T-cell (primary cell): Measurements from ENCODE around the gene AIRE. TPM values are rescaled to one million over a fixed set of nuclear protein-coding genes. Genes with fewer than 3 reads are reported as not detected.
"Not testable (repeated sequence)": the region's sequence is repeated elsewhere in the genome, so short reads cannot be mapped to it uniquely, and the experiment has no call there.

Source experiments
- ATAC-seq, 4 experiments: fragments of 200-7000 bp in 3 of 4; fragments of 150-1000 bp in 1 of 4; cut with Tn5 transposase; replicated peaks in 1 of 4; 1 replicate in 3 of 4; 2 replicates in 1 of 4; pipeline ENCODE4 v1.10.0; 2021; ENCODE audit warnings: moderate library complexity in 3 of 4, mild to moderate bottlenecking in 2 of 4, moderate number of reproducible peaks in 1 of 4
- CTCF ChIA-PET, 2 donors: fragments of 300-600 bp; sonication (Branson Sonifier 250); formaldehyde crosslinking; loops; one replicate each; lab custom pipeline; 2022; ENCODE audit warnings: antibody characterized with exemption in 2 of 2; lab: Charles Lee
- POLR2A ChIA-PET, 2 donors: fragments of 300-600 bp; sonication (Branson Sonifier 250); formaldehyde crosslinking; loops; one replicate each; lab custom pipeline; 2022; ENCODE audit warnings: antibody characterized with exemption in 2 of 2; lab: Charles Lee
- DNase-seq, 35 experiments: peaks; one replicate each; pipeline versions ENCODE4 v3.0.0 to v3.0.0-alpha.2; 2013 to 2023
- H3K27ac ChIP-seq: one replicate; pipeline ENCODE4 v1.5.1; 2013; ENCODE audit warnings: low read length
- H3K27me3 ChIP-seq, 2 experiments: replicated peaks in 1 of 2; 1 replicate in 1 of 2; 2 replicates in 1 of 2; pipeline versions ENCODE4 v1.6.1 to v1.7.0; 2013; ENCODE audit warnings: low read length in 1 of 2, mixed read lengths in 1 of 2; ENCODE audit not compliant: control insufficient read depth in 2 of 2, insufficient read depth in 2 of 2; ENCODE audit errors: extremely low read depth in 1 of 2
- H3K36me3 ChIP-seq, 2 donors: 1 replicate in 1 of 2; 2 replicates in 1 of 2; pipeline versions ENCODE4 v1.6.1 to v1.7.0; 2013; ENCODE audit warnings: low read length in 1 of 2; ENCODE audit not compliant: control insufficient read depth in 2 of 2, insufficient read depth in 1 of 2; ENCODE audit errors: extremely low read depth in 1 of 2
- H3K4me1 ChIP-seq, 2 experiments: 1 replicate in 1 of 2; 2 replicates in 1 of 2; pipeline versions ENCODE4 v1.6.1 to v1.7.0; 2013; ENCODE audit warnings: low read length in 2 of 2, mixed read lengths in 1 of 2; ENCODE audit not compliant: insufficient read depth in 2 of 2, control insufficient read depth in 1 of 2; ENCODE audit errors: extremely low read depth in 1 of 2
- H3K4me3 ChIP-seq, 2 donors: 1 replicate in 1 of 2; 2 replicates in 1 of 2; pipeline versions ENCODE4 v1.5.1 to v1.7.0; 2013; ENCODE audit warnings: mild to moderate bottlenecking in 2 of 2, low read length in 1 of 2, moderate library complexity in 1 of 2; ENCODE audit not compliant: control insufficient read depth in 1 of 2; ENCODE audit errors: extremely low read depth in 1 of 2
- H3K9me3 ChIP-seq: 2 replicates; pipeline ENCODE4 v1.7.0; 2013
- H3K27ac Mint-ChIP-seq, 2 donors: one replicate each; pipeline ENCODE4 v1.8.0; 2020 to 2021; ENCODE audit warnings: mild to moderate bottlenecking in 2 of 2, mixed read lengths in 2 of 2
- H3K27me3 Mint-ChIP-seq, 2 donors: one replicate each; pipeline ENCODE4 v1.8.0; 2021 to 2022; ENCODE audit warnings: mixed read lengths in 2 of 2
- H3K36me3 Mint-ChIP-seq: one replicate; pipeline ENCODE4 v1.8.0; 2021; ENCODE audit warnings: mixed read lengths
- H3K4me1 Mint-ChIP-seq, 3 donors: one replicate each; pipeline ENCODE4 v1.8.0; 2020 to 2022; ENCODE audit warnings: mixed read lengths in 3 of 3, mild to moderate bottlenecking in 1 of 3
- H3K4me3 Mint-ChIP-seq, 3 donors: one replicate each; pipeline ENCODE4 v1.8.0; 2020 to 2022; ENCODE audit warnings: mild to moderate bottlenecking in 3 of 3, mixed read lengths in 3 of 3, moderate library complexity in 3 of 3
- H3K9me3 Mint-ChIP-seq, 3 donors: one replicate each; pipeline ENCODE4 v1.8.0; 2020 to 2022; ENCODE audit warnings: mixed read lengths in 3 of 3
- WGBS: methylation state at CpG from one replicate; pipeline ENCODE4 v1.1.5; 2013; ENCODE audit warnings: missing lambda C conversion rate; ENCODE audit not compliant: insufficient coverage; 5-methylcytosine and 5-hydroxymethylcytosine counted together
- total RNA-seq, 35 experiments: library from RNA in 6 of 35; stranded (reverse) in 6 of 35; fragments of 120-200 nt in 1 of 35; gene quantifications; one replicate each; pipeline versions ENCODE4 v1.2.1 to v1.2.4 and lab custom pipeline; 2013 to 2026

AIRE gene
- total RNA-seq, 5 donors from 2014 or later (not counting 1 experiment from before 2014, with no cell fraction given), result 0.10 to 1.2 (median 0.47) TPM; not detected in 1

DNA sequence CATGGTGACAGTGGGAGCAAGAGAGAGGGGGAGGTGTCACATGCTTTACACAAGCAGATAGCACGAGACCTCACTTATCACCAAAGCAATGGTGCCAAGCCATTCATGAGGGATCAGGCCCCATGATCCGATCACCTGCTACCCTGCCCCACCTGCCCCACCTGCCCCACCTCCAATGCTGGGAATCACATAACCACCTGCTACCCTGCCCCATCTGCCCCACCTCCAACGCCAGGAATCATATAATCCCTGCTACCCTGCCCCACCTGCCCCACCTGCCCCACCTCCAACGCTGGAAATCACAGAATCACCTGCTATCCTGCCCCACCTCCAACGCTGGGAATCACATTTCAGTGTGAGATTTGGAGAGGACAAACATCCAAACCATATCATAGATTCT is 10.6 kb upstream of the AIRE start:
- H3K4me1 ChIP-seq, result no peaks in the 10 kb centered on the region
- 67% methylated on average over 2 of the region's 5 CpGs for WGBS
- H3K36me3 ChIP-seq, result no peaks in the 10 kb centered on the region
- CTCF ChIA-PET, result no interaction called here
- no peak overlapping the region for H3K4me3 ChIP-seq
- H3K27ac Mint-ChIP-seq, result no peak overlapping the region
- DNase-seq (no peak), ATAC-seq (no peak)
- POLR2A ChIA-PET, result no interaction called here
- H3K4me1 Mint-ChIP-seq, result no peaks in the 10 kb centered on the region
- H3K9me3 ChIP-seq, result no peaks in the 10 kb centered on the region
- no peak overlapping the region for H3K4me3 Mint-ChIP-seq
- H3K27me3 ChIP-seq, result peaks cover 0 to 18% of the 10 kb centered on the region in 2 experiments
- H3K9me3 Mint-ChIP-seq, result no peaks in the 10 kb centered on the region
- H3K27me3 Mint-ChIP-seq, result no peaks in the 10 kb centered on the region
- H3K36me3 Mint-ChIP-seq, result no peaks in the 10 kb centered on the region
- no peak overlapping the region for H3K27ac ChIP-seq

GRCh38 chr21:44279354-44280260 is 6.1 kb upstream of the AIRE start:
- H3K4me1 Mint-ChIP-seq, result peaks cover 0 to 5% (median 0%) of the 10 kb centered on the region in 3 donors
- WGBS, result 93% methylated on average over 15 of the region's 19 CpGs
- no peak overlapping the region for H3K4me3 Mint-ChIP-seq
- DNase-seq, result no peak
- CTCF ChIA-PET, result no interaction called here
- no peaks in the 10 kb centered on the region for H3K27me3 Mint-ChIP-seq
- no peak overlapping the region for H3K4me3 ChIP-seq
- H3K4me1 ChIP-seq, result no peaks in the 10 kb centered on the region
- H3K9me3 ChIP-seq, result no peaks in the 10 kb centered on the region
- peaks cover 0 to 5% of the 10 kb centered on the region in 2 experiments for H3K27me3 ChIP-seq
- H3K27ac Mint-ChIP-seq, result no peak overlapping the region
- H3K36me3 ChIP-seq, result no peaks in the 10 kb centered on the region
- no peaks in the 10 kb centered on the region for H3K9me3 Mint-ChIP-seq
- H3K36me3 Mint-ChIP-seq, result no peaks in the 10 kb centered on the region
- ATAC-seq, result no peak
- POLR2A ChIA-PET, result no interaction called here
- H3K27ac ChIP-seq, result no peak overlapping the region

GRCh38 chr21:44281801-44282200 is 3.9 kb upstream of the AIRE start:
- no peak overlapping the region for H3K4me3 Mint-ChIP-seq
- Histone ChIP-seq H3K4me1 (peaks cover 0 to under 1% of the 10 kb centered on the region in 2 experiments), H3K36me3 (no peaks in the 10 kb centered on the region), H3K27ac (no peak overlapping the region), H3K27me3 (peaks cover 0 to 17% of the 10 kb centered on the region in 2 experiments), H3K9me3 (no peaks in the 10 kb centered on the region), H3K4me3 (no peak overlapping the region)
- no peak overlapping the region for H3K27ac Mint-ChIP-seq
- CTCF ChIA-PET, result no interaction called here
- H3K9me3 Mint-ChIP-seq, result no peaks in the 10 kb centered on the region
- peaks cover 0 to 5% (median 0%) of the 10 kb centered on the region in 3 donors for H3K4me1 Mint-ChIP-seq
- H3K27me3 Mint-ChIP-seq, result no peaks in the 10 kb centered on the region
- H3K36me3 Mint-ChIP-seq, result no peaks in the 10 kb centered on the region
- no peak for ATAC-seq
- 87% methylated on average over 9 of the region's 9 CpGs for WGBS
- DNase-seq, result peak in 1 of 35 experiments; percentile 1
- POLR2A ChIA-PET, result no interaction called here

DNA sequence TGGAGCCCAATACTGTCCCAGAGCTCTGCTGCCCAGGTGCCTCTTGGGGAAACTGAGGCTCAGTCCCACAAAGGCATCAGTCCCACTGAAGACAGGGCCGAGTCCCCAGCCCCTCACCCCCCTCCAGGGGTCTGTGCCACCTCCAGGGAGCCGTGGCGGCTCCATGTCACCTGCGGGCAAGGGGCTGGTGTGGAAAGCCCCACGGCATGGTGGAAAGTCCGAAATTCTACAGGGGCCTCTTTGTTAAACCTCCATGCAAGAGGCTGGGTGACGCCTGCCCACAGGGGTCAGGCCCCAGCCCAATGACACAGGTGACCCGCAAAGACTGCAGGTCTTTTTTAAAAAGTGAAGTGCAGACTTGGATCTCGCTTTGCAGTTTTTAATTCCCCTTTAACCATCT is 3.3 kb upstream of the AIRE start:
- H3K4me3 Mint-ChIP-seq, result no peak overlapping the region
- no peaks in the 10 kb centered on the region for H3K9me3 ChIP-seq
- H3K4me1 ChIP-seq, result peaks cover 0 to 2% of the 10 kb centered on the region in 2 experiments
- H3K36me3 ChIP-seq, result no peaks in the 10 kb centered on the region
- H3K27ac ChIP-seq, result no peak overlapping the region
- peaks cover 0 to 22% of the 10 kb centered on the region in 2 experiments for H3K27me3 ChIP-seq
- ChIA-PET POLR2A (no interaction called here), CTCF (no interaction called here)
- ATAC-seq, result no peak
- peaks cover 0 to 5% (median 0%) of the 10 kb centered on the region in 3 donors for H3K4me1 Mint-ChIP-seq
- no peaks in the 10 kb centered on the region for H3K36me3 Mint-ChIP-seq
- WGBS, result 77% methylated on average over 8 of the region's 9 CpGs
- no peak overlapping the region for H3K27ac Mint-ChIP-seq
- DNase-seq, result no peak
- H3K4me3 ChIP-seq, result no peak overlapping the region
- H3K27me3 Mint-ChIP-seq, result no peaks in the 10 kb centered on the region
- no peaks in the 10 kb centered on the region for H3K9me3 Mint-ChIP-seq

- DNase-seq, POLR2A ChIA-PET, H3K36me3 Mint-ChIP-seq, H3K4me3 ChIP-seq, H3K9me3 Mint-ChIP-seq, H3K4me3 Mint-ChIP-seq, ATAC-seq, H3K4me1 ChIP-seq, H3K9me3 ChIP-seq, H3K36me3 ChIP-seq, H3K27ac ChIP-seq, H3K27ac Mint-ChIP-seq, H3K27me3 Mint-ChIP-seq, H3K4me1 Mint-ChIP-seq, CTCF ChIA-PET: not testable (repeated sequence)
- H3K27me3 ChIP-seq, result peaks cover 0 to 31% of the 10 kb centered on the region in 2 experiments
- WGBS, result no CpG with 5 or more reads among the region's 11 CpGs
Observed at GRCh38 chr21:44283211-44283785, 2.4 kb upstream of the AIRE start.

- Histone ChIP-seq H3K4me3 (no peak overlapping the region), H3K36me3 (no peaks in the 10 kb centered on the region), H3K9me3 (no peaks in the 10 kb centered on the region), H3K27ac (no peak overlapping the region), H3K27me3 (peaks cover 0 to 35% of the 10 kb centered on the region in 2 experiments), H3K4me1 (peaks cover 0 to 2% of the 10 kb centered on the region in 2 experiments)
- POLR2A ChIA-PET, result no interaction called here
- H3K36me3 Mint-ChIP-seq, result no peaks in the 10 kb centered on the region
- H3K27me3 Mint-ChIP-seq, result peaks cover 0 to 5% of the 10 kb centered on the region in 2 donors
- no peak overlapping the region for H3K27ac Mint-ChIP-seq
- no peak for DNase-seq
- no peaks in the 10 kb centered on the region for H3K9me3 Mint-ChIP-seq
- H3K4me3 Mint-ChIP-seq, result no peak overlapping the region
- H3K4me1 Mint-ChIP-seq, result peaks cover 0 to 5% (median 2%) of the 10 kb centered on the region in 3 donors
- CTCF ChIA-PET, result no interaction called here
- ATAC-seq, result no peak
- 47% methylated on average over 10 of the region's 11 CpGs for WGBS
Observed at GRCh38 chr21:44283948-44284347, 1.7 kb upstream of the AIRE start.
